ENCODE results near the gene TMEM184A. TPM values are rescaled to one million over a fixed set of nuclear protein-coding genes. Genes with fewer than 3 reads are reported as not detected.
A peak's percentile ranks its signal among the peaks of the same experiment; 100 is the strongest.
"Not testable (repeated sequence)": the region's sequence is repeated elsewhere in the genome, so short reads cannot be mapped to it uniquely, and the experiment has no call there.

Gene TMEM184A
- total RNA-seq, 2 donors from 2014 or later = 0.12 to 0.73 TPM

- Mint-ChIP-seq H3K9me3 (peaks cover 0 to 5% of the 10 kb centered on the region in 2 donors), H3K27ac (peak overlapping the region in 1 of 2 donors; percentile 16), H3K36me3 (no peaks in the 10 kb centered on the region)
- no peak for DNase-seq (ENCODE audit: low spot score in 2 of 2)
- peak in 1 of 2 donors; percentile 50 for ATAC-seq
Observed at GRCh38 chr7:1593091-1593866, 37.3 kb upstream of the TMEM184A start.

GRCh38 chr7:1592299-1592871 lies 36.4 kb upstream of the TMEM184A start:
- peak; percentile 18 to 30 for ATAC-seq
- Mint-ChIP-seq H3K27ac (peak overlapping the region in 1 of 2 donors; percentile 16), H3K9me3 (peaks cover 0 to 5% of the 10 kb centered on the region in 2 donors), H3K36me3 (no peaks in the 10 kb centered on the region)
- DNase-seq (ENCODE audit: low spot score in 2 of 2) = no peak

GRCh38 chr7:1591876-1592275 lies 35.9 kb upstream of the TMEM184A start:
- DNase-seq (ENCODE audit: low spot score in 2 of 2) (no peak), ATAC-seq (peak; percentile 35 to 56)
- Mint-ChIP-seq H3K36me3 (no peaks in the 10 kb centered on the region), H3K9me3 (peaks cover 0 to 5% of the 10 kb centered on the region in 2 donors), H3K27ac (no peak overlapping the region)

GRCh38 chr7:1591396-1591795 lies 35.4 kb upstream of the TMEM184A start:
- ATAC-seq (no peak), DNase-seq (ENCODE audit: low spot score in 2 of 2) (no peak)
- Mint-ChIP-seq H3K9me3 (peaks cover 0 to 5% of the 10 kb centered on the region in 2 donors), H3K27ac (no peak overlapping the region), H3K36me3 (no peaks in the 10 kb centered on the region)

GRCh38 chr7:1590887-1591286 lies 34.9 kb upstream of the TMEM184A start:
- H3K27ac Mint-ChIP-seq = no peak overlapping the region
- DNase-seq (ENCODE audit: low spot score in 2 of 2) = no peak
- no peaks in the 10 kb centered on the region for H3K36me3 Mint-ChIP-seq
- peaks cover 0 to 5% of the 10 kb centered on the region in 2 donors for H3K9me3 Mint-ChIP-seq
- no peak for ATAC-seq

GRCh38 chr7:1590476-1590875 lies 34.5 kb upstream of the TMEM184A start:
- ATAC-seq = no peak
- peaks cover 0 to 5% of the 10 kb centered on the region in 2 donors for H3K9me3 Mint-ChIP-seq
- peak overlapping the region in 1 of 2 donors; percentile 22 for H3K27ac Mint-ChIP-seq
- DNase-seq (ENCODE audit: low spot score in 2 of 2) = no peak
- no peaks in the 10 kb centered on the region for H3K36me3 Mint-ChIP-seq

GRCh38 chr7:1588978-1589377 lies 33.0 kb upstream of the TMEM184A start:
- Mint-ChIP-seq H3K36me3 (no peaks in the 10 kb centered on the region), H3K27ac (no peak overlapping the region), H3K9me3 (peaks cover 0 to 5% of the 10 kb centered on the region in 2 donors)
- no peak for DNase-seq (ENCODE audit: low spot score in 2 of 2)
- no peak for ATAC-seq

GRCh38 chr7:1587738-1588137 lies 31.7 kb upstream of the TMEM184A start:
- H3K9me3 Mint-ChIP-seq = peaks cover 0 to 5% of the 10 kb centered on the region in 2 donors
- DNase-seq (ENCODE audit: low spot score in 2 of 2) (no peak), ATAC-seq (no peak)
- H3K36me3 Mint-ChIP-seq = no peaks in the 10 kb centered on the region
- no peak overlapping the region for H3K27ac Mint-ChIP-seq

- H3K9me3 Mint-ChIP-seq = peaks cover 0 to 5% of the 10 kb centered on the region in 2 donors
- H3K27ac Mint-ChIP-seq = no peak overlapping the region
- no peak for DNase-seq (ENCODE audit: low spot score in 2 of 2)
- no peak for ATAC-seq
- no peaks in the 10 kb centered on the region for H3K36me3 Mint-ChIP-seq
Observed at GRCh38 chr7:1586827-1587705, 31.1 kb upstream of the TMEM184A start.

- peaks cover 0 to 5% of the 10 kb centered on the region in 2 donors for H3K9me3 Mint-ChIP-seq
- ATAC-seq (no peak), DNase-seq (ENCODE audit: low spot score in 2 of 2) (no peak)
- no peak overlapping the region for H3K27ac Mint-ChIP-seq
- H3K36me3 Mint-ChIP-seq = no peaks in the 10 kb centered on the region
Observed at GRCh38 chr7:1586126-1586826, 30.3 kb upstream of the TMEM184A start.

- Mint-ChIP-seq H3K9me3 (peaks cover 0 to 5% of the 10 kb centered on the region in 2 donors), H3K36me3 (no peaks in the 10 kb centered on the region), H3K27ac (peak overlapping the region; percentile 30 to 37)
- ATAC-seq (no peak), DNase-seq (ENCODE audit: low spot score in 2 of 2) (no peak)
Observed at GRCh38 chr7:1585142-1585981, 29.4 kb upstream of the TMEM184A start.

GRCh38 chr7:1584700-1585099 lies 28.7 kb upstream of the TMEM184A start:
- DNase-seq (ENCODE audit: low spot score in 2 of 2) (no peak), ATAC-seq (no peak)
- H3K27ac Mint-ChIP-seq = peak overlapping the region; percentile 30 to 37

GRCh38 chr7:1583241-1583930 lies 27.4 kb upstream of the TMEM184A start:
- not testable (repeated sequence) for H3K36me3 Mint-ChIP-seq; DNase-seq (ENCODE audit: low spot score in 2 of 2); H3K27ac Mint-ChIP-seq; ATAC-seq; H3K9me3 Mint-ChIP-seq

More at GRCh38 chr7:1584700-1585099, 28.7 kb upstream of the TMEM184A start:
- Mint-ChIP-seq H3K9me3 (peaks cover 0 to 5% of the 10 kb centered on the region in 2 donors), H3K36me3 (no peaks in the 10 kb centered on the region)

- DNase-seq (ENCODE audit: low spot score in 2 of 2) = no peak
- Mint-ChIP-seq H3K36me3 (no peaks in the 10 kb centered on the region), H3K27ac (peak overlapping the region; percentile 6 to 57), H3K9me3 (peaks cover 0 to 3% of the 10 kb centered on the region in 2 donors)
- no peak for ATAC-seq
Observed at GRCh38 chr7:1580422-1581030, 24.5 kb upstream of the TMEM184A start.
